Common myeloid progenitor, CD34-positive (primary cell): ENCODE measurements around the gene NRGN.
"Not testable (repeated sequence)": the region's sequence is repeated elsewhere in the genome, so short reads cannot be mapped to it uniquely, and the experiment has no call there.

Source experiments
- CTCF ChIA-PET: fragments of 350-600 bp; sonication (Branson Sonifier 250); formaldehyde crosslinking; loops from one replicate; lab custom pipeline; 2021; ENCODE audit warnings: antibody characterized with exemption; lab: Charles Lee
- POLR2A ChIA-PET: fragments of 350-600 bp; sonication (Branson Sonifier 250); formaldehyde crosslinking; loops from one replicate; lab custom pipeline; 2021; ENCODE audit warnings: antibody characterized with exemption; lab: Charles Lee
- DNase-seq, 3 donors: peaks; one replicate each; pipeline versions ENCODE4 v3.0.0 to v3.0.0-alpha.2; 2013
- H3K27ac ChIP-seq, 2 experiments: 1 replicate in 1 of 2; 2 replicates in 1 of 2; pipeline ENCODE4 v1.7.0; 2013; ENCODE audit warnings: inconsistent platforms in 2 of 2, low read length in 2 of 2, mild to moderate bottlenecking in 2 of 2, low read depth in 1 of 2, moderate library complexity in 1 of 2; ENCODE audit not compliant: severe bottlenecking in 2 of 2, insufficient read depth in 1 of 2, poor library complexity in 1 of 2
- H3K27me3 ChIP-seq, 5 experiments: replicated peaks in 2 of 5; 1 replicate in 3 of 5; 2 replicates in 2 of 5; pipeline versions ENCODE4 v1.6.1 to v1.7.0; 2013; ENCODE audit warnings: low read length in 4 of 5, mild to moderate bottlenecking in 2 of 5, moderate library complexity in 2 of 5, inconsistent platforms in 1 of 5; ENCODE audit not compliant: insufficient read depth in 5 of 5, control insufficient read depth in 4 of 5
- H3K36me3 ChIP-seq, 4 experiments: 1 replicate in 2 of 4; 2 replicates in 2 of 4; pipeline versions ENCODE4 v1.6.1 to v1.7.0; 2013; ENCODE audit warnings: low read length in 3 of 4, control low read depth in 1 of 4, mild to moderate bottlenecking in 1 of 4; ENCODE audit not compliant: control insufficient read depth in 4 of 4, insufficient read depth in 4 of 4
- H3K4me1 ChIP-seq, 4 experiments: 1 replicate in 3 of 4; 2 replicates in 1 of 4; pipeline versions ENCODE4 v1.6.1 to v1.7.1; 2013; ENCODE audit warnings: low read length in 3 of 4, mild to moderate bottlenecking in 3 of 4, control low read depth in 1 of 4, inconsistent platforms in 1 of 4, moderate library complexity in 1 of 4; ENCODE audit not compliant: control insufficient read depth in 4 of 4, insufficient read depth in 4 of 4; ENCODE audit errors: control extremely low read depth in 1 of 4
- H3K4me3 ChIP-seq, 7 experiments: 1 replicate in 4 of 7; 2 replicates in 3 of 7; pipeline versions ENCODE4 v1.5.1 to v1.7.0; 2013; ENCODE audit warnings: mild to moderate bottlenecking in 7 of 7, low read length in 6 of 7, moderate library complexity in 6 of 7, inconsistent platforms in 2 of 7, low read depth in 2 of 7, control low read depth in 1 of 7; ENCODE audit not compliant: insufficient read depth in 4 of 7, control insufficient read depth in 1 of 7; ENCODE audit errors: extremely low read depth in 1 of 7
- H3K9me3 ChIP-seq, 5 experiments: 1 replicate in 4 of 5; 2 replicates in 1 of 5; pipeline versions ENCODE4 v1.6.1 to v1.7.1; 2013; ENCODE audit warnings: low read length in 4 of 5, mild to moderate bottlenecking in 2 of 5, inconsistent platforms in 1 of 5, low read depth in 1 of 5, moderate library complexity in 1 of 5; ENCODE audit not compliant: control insufficient read depth in 4 of 5, insufficient read depth in 2 of 5; ENCODE audit errors: control extremely low read depth in 1 of 5
- WGBS: methylation state at CpG from one replicate; pipeline ENCODE4 v1.1.5; 2013; ENCODE audit not compliant: insufficient coverage; 5-methylcytosine and 5-hydroxymethylcytosine counted together

Gene NRGN

GRCh38 chr11:124763156-124763947 is 23.6 kb downstream of the NRGN start:
- no peaks in the 10 kb centered on the region for H3K9me3 ChIP-seq
- WGBS, result 9% methylated on average over 18 of the region's 21 CpGs
- CTCF ChIA-PET, result interaction anchor here (0.7 to 14.9 kb wide), 30 partner anchors 9 to 347 kb away, joined by 3 to 205 read pairs (median 6); partner anchors contain the start of genes MSANTD2, NRGN, ROBO3 and SIAE

GRCh38 chr11:124766156-124766555 is 26.4 kb downstream of the NRGN start:
- H3K36me3 ChIP-seq, result peaks cover 0 to 7% (median 4%) of the 10 kb centered on the region in 4 experiments
- POLR2A ChIA-PET, result no interaction called here
- no CpG with 5 or more reads among the region's 2 CpGs for WGBS

More at GRCh38 chr11:124763156-124763947, 23.6 kb downstream of the NRGN start:
- Histone ChIP-seq H3K4me3 (peak overlapping the region; percentile 32 to 87 (median 70)), H3K4me1 (peaks cover 1 to 50% (median 48%) of the 10 kb centered on the region in 4 experiments), H3K27me3 (no peaks in the 10 kb centered on the region), H3K36me3 (peaks cover 0 to 7% (median 2%) of the 10 kb centered on the region in 4 experiments), H3K27ac (no peak overlapping the region)
- POLR2A ChIA-PET, result interaction anchor here (0.6 to 1.1 kb wide), 3 partner anchors 12 to 73 kb away, joined by 3 to 5 read pairs (median 3); no protein-coding TSS in a partner anchor
- DNase-seq, result peak; percentile 84 to 88 (median 86)

DNA sequence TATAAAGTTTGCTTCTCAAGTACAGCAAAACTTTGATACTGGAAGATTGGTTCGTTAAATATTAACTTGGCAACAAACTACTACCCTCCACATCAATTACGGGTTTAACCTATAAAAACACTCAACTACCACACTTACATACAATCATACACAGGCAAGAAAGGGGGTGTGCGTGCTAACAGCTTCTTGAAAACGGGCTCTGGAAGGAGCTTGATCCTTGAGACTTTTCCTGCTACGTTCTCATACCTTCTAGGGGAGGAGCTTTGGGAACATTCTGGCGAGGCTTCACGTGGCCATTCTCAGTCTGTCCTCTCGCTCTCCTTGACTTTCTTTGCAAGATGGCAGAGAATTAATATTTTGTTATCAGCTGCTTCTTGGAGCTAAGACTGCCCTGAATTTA is 29.2 kb downstream of the NRGN start:
- no peak overlapping the region for H3K27ac ChIP-seq
- POLR2A ChIA-PET, result no interaction called here
- no peak overlapping the region for H3K4me3 ChIP-seq
- H3K4me1 ChIP-seq, result no peaks in the 10 kb centered on the region
- H3K36me3 ChIP-seq, result peaks cover 0 to 7% (median 4%) of the 10 kb centered on the region in 4 experiments
- no peaks in the 10 kb centered on the region for H3K9me3 ChIP-seq
- CTCF ChIA-PET, result interaction anchor here (0.6 to 8.2 kb wide), 10 partner anchors 8 to 354 kb away, joined by 3 to 43 read pairs (median 4); partner anchors contain the start of gene NRGN
- DNase-seq, result no peak
- no peaks in the 10 kb centered on the region for H3K27me3 ChIP-seq
- WGBS, result 98% methylated on average over 6 of the region's 8 CpGs

More at GRCh38 chr11:124766156-124766555, 26.4 kb downstream of the NRGN start:
- peaks cover 0 to 22% (median 20%) of the 10 kb centered on the region in 4 experiments for H3K4me1 ChIP-seq
- H3K27me3 ChIP-seq, result no peaks in the 10 kb centered on the region
- no peaks in the 10 kb centered on the region for H3K9me3 ChIP-seq
- H3K27ac ChIP-seq, result no peak overlapping the region
- CTCF ChIA-PET, result interaction anchor here (1.2 to 7.9 kb wide), 5 partner anchors 10 to 94 kb away, joined by 3 to 139 read pairs (median 43); partner anchors contain the start of genes MSANTD2, SIAE and SPA17
- no peak for DNase-seq
- H3K4me3 ChIP-seq, result no peak overlapping the region

DNA sequence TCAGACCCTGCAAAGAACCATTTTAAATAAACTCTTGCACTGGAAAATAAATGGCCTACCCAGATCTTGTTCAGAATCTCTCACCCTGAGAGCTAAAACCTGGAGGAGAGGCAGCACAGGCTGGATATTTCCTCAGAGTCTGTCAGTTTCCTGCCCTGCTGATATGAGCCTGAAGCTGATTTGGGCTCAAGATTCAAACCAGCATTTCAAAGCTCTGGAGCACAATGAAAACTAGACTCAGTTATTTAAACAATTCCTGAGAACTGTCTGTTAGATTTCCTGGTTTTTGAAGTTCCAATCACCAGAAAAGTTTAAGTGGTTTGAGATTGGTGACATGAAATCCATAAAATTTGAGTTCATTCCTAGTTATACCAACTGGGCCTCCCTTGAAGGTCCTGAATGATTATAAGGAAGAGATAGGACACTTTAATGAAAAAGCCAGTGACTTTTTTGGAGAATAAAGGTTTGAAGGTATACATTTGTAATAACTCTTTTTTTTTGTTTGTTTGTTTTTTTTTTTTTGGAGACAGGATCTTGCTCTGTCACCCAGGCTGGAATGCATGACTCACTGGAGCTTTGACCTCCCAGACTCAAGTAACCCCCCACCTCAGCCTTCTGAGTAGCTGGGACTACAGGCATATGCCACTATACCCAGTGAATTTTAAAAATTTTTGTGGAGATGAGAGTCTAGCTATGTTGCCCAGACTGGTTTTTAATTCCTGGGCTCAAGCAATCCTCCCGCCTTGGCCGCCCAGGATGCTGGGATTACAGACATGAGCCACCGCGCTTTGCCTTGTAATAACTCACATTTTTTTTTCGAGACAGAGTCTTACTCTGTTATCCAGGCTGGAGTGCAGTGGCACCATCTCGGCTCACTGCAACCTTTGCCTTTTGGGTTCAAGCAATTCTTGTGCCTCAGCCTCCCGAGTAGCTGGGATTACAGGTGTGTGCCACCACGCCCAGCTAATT is 30.3 kb downstream of the NRGN start:
- ChIA-PET CTCF (interaction anchor here (1.1 to 8.2 kb wide), 7 partner anchors 9 to 100 kb away, joined by 4 to 43 read pairs (median 5); no protein-coding TSS in a partner anchor), POLR2A (no interaction called here)
- WGBS, result 100% methylated on average over 5 of the region's 8 CpGs
- Histone ChIP-seq H3K27me3 (peaks cover 0 to 1% (median 0%) of the 10 kb centered on the region in 5 experiments), H3K9me3 (no peaks in the 10 kb centered on the region), H3K27ac (no peak overlapping the region), H3K4me3 (no peak overlapping the region), H3K4me1 (no peaks in the 10 kb centered on the region), H3K36me3 (peaks cover 0 to 8% (median 5%) of the 10 kb centered on the region in 4 experiments)
- DNase-seq, result no peak

GRCh38 chr11:124770959-124771358 is 31.2 kb downstream of the NRGN start:
- H3K27me3 ChIP-seq, H3K27ac ChIP-seq, POLR2A ChIA-PET, H3K4me1 ChIP-seq, H3K36me3 ChIP-seq, DNase-seq, H3K4me3 ChIP-seq, H3K9me3 ChIP-seq: not testable (repeated sequence)
- WGBS, result 98% methylated on average over 5 of the region's 6 CpGs
- CTCF ChIA-PET, result interaction anchor here (1.1 to 8.2 kb wide), 4 partner anchors 8 to 101 kb away, joined by 5 to 43 read pairs (median 18); no protein-coding TSS in a partner anchor

DNA sequence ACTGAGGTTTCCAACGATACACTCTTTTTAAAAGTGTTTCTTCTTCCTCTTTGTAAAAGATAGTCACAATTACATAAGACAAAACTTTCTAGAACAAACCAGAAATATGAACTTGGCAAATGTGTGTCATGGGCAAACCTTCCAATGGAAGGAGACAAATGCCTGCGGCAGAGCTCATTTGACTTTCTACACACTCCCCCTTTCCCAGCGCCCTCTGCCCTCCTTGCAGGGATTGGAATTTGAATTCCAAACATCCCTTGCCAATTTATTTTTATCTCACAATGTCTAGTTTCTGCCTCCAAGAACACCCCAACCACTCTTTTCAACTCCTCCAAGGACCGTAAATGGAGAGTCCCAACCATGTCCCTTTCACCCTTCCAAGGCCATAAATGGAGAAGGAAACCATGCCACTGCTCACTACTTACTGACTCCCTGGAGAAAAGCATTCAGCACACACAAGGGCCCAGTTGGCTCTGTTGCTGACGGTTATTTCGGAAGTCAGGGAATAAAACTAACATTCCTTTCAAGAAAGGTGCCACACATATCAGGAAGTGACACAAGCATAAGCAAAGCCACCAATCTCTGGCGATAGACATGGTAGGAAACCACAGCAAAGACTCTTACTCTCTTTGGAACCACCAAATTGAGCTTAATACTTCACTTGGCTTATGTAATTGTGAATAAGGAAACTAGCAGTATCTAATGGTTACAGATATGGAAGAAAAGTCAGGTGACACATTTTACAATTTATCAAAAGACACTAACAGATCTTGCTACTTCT is 37.3 kb downstream of the NRGN start:
- Histone ChIP-seq H3K4me3 (no peak overlapping the region), H3K27ac (no peak overlapping the region), H3K36me3 (peaks cover 0 to 3% (median 0%) of the 10 kb centered on the region in 4 experiments), H3K27me3 (peaks cover 0 to 2% (median 0%) of the 10 kb centered on the region in 5 experiments), H3K4me1 (peaks cover 0 to 5% (median 2%) of the 10 kb centered on the region in 4 experiments), H3K9me3 (no peaks in the 10 kb centered on the region)
- POLR2A ChIA-PET, result no interaction called here
- DNase-seq, result peak in 2 of 3 donors; percentile 40 to 60
- CTCF ChIA-PET, result interaction anchor here (0.6 to 8.2 kb wide), 7 partner anchors 8 to 52 kb away, joined by 3 to 43 read pairs (median 3); no protein-coding TSS in a partner anchor
- WGBS, result 74% methylated on average over 5 of the region's 7 CpGs
